OCI-LY1 (cell line): ENCODE data around the gene CRY1.

ENCODE experiments used
- CTCF ChIP-seq: fragments of 200-600 bp; sonication (generic), shearing (Covaris generic); IDR thresholded peaks from 2 replicates; pipeline ENCODE4 v1.5.1; 2017; ENCODE audit warnings: mild to moderate bottlenecking, antibody characterized with exemption, low read length, moderate library complexity, mixed read lengths
- EZH2 ChIP-seq: fragments of 200-600 bp; sonication (generic), shearing (Covaris generic); IDR thresholded peaks from 2 replicates; pipeline ENCODE4 v1.8.0; 2017; ENCODE audit warnings: borderline replicate concordance, mixed run types, mild to moderate bottlenecking, antibody characterized with exemption, low read length, moderate library complexity, mixed read lengths

GRCh38 chr12:107007411-107007810 is 85.9 kb downstream of the CRY1 start:
- TF ChIP-seq CTCF (no peak), EZH2 (no peak)
